Nephron (organoid): ENCODE data around the gene RSU1.

Experiments
- H3K27ac Mint-ChIP-seq, 3 experiments: 2 replicates each; pipeline ENCODE4 v1.8.0; 2020; ENCODE audit warnings: mixed read lengths in 3 of 3, mild to moderate bottlenecking in 2 of 3, moderate library complexity in 1 of 3
- H3K27me3 Mint-ChIP-seq: 2 replicates; pipeline ENCODE4 v1.8.0; 2021; ENCODE audit warnings: low read depth, mild to moderate bottlenecking, moderate library complexity, mixed read lengths
- H3K36me3 Mint-ChIP-seq: 2 replicates; pipeline ENCODE4 v1.8.0; 2020; ENCODE audit warnings: low read depth, mixed read lengths
- H3K4me1 Mint-ChIP-seq: 2 replicates; pipeline ENCODE4 v1.8.0; 2020; ENCODE audit warnings: mixed read lengths
- H3K4me3 Mint-ChIP-seq, 3 experiments: 2 replicates each; pipeline ENCODE4 v1.8.0; 2020; ENCODE audit warnings: mild to moderate bottlenecking in 3 of 3, mixed read lengths in 3 of 3, moderate library complexity in 2 of 3
- H3K9me3 Mint-ChIP-seq: 2 replicates; pipeline ENCODE4 v1.8.0; 2020; ENCODE audit warnings: mixed read lengths
- TF ChIP-seq, protein P1 (sequence below), 3 experiments: fragments of 200-600 bp; sonication (generic); IDR thresholded peaks; one replicate each; pipeline ENCODE4 v1.5.0; 2021; ENCODE audit warnings: antibody characterized with exemption in 3 of 3; ENCODE audit not compliant: unreplicated experiment in 3 of 3

Gene RSU1

DNA sequence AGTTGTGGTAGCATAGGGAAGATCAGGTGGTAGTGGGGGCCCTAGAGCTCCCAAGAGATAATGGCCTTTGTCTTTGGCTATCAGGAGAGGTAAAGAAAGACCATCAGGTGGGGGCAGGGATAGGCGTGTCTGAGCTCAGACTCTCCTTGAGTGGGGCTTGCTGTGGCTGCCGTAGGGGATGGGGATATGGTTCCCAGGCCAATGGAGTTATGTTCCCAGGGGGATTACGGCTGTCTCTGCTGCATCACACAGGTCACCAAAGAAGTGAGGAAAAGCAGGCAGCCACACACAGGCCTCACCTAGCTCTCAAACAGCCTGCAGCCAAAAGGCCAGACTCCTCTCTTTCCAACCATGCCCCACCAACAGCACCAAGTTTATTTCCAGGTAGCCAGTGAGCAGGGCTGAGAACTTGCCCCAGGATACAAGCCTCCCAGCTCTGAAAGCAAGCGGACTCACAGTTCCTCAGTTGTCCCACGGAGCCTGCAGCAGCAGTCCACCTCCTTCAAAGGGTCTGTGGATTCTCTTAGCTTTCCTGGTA is 257.9 kb downstream of the RSU1 start:
- Mint-ChIP-seq H3K27ac (no peak overlapping the region), H3K36me3 (no peaks in the 10 kb centered on the region), H3K4me3 (no peak overlapping the region), H3K27me3 (peaks cover 3% of the 10 kb centered on the region), H3K9me3 (no peaks in the 10 kb centered on the region), H3K4me1 (no peaks in the 10 kb centered on the region)
- TF ChIP-seq, protein P1, sequence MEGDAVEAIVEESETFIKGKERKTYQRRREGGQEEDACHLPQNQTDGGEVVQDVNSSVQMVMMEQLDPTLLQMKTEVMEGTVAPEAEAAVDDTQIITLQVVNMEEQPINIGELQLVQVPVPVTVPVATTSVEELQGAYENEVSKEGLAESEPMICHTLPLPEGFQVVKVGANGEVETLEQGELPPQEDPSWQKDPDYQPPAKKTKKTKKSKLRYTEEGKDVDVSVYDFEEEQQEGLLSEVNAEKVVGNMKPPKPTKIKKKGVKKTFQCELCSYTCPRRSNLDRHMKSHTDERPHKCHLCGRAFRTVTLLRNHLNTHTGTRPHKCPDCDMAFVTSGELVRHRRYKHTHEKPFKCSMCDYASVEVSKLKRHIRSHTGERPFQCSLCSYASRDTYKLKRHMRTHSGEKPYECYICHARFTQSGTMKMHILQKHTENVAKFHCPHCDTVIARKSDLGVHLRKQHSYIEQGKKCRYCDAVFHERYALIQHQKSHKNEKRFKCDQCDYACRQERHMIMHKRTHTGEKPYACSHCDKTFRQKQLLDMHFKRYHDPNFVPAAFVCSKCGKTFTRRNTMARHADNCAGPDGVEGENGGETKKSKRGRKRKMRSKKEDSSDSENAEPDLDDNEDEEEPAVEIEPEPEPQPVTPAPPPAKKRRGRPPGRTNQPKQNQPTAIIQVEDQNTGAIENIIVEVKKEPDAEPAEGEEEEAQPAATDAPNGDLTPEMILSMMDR (IDR thresholded peaks at IDR 0.05; ENCODE audit: unreplicated experiment in 3 of 3): no peak

DNA sequence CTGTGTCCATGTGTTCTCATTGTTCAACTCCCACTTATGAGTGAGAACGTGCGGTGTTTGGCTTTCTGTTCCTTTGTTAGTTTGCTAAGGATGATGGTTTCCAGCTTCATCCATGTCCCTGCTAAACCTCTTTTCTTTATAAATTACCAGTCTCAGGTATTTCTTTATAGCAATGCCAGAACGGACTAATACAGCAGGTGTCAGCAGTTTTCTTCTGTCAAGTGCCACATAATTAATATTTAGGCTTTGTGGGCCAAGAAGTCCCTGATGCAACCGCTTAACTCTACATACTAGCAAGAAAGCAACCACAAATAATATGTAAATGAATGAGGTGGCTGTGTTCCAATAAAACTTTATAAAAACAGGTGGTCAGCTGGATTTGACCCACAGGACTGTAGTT is 269.3 kb downstream of the RSU1 start:
- H3K9me3 Mint-ChIP-seq: peaks cover 3% of the 10 kb centered on the region
- peaks cover 7% of the 10 kb centered on the region for H3K27me3 Mint-ChIP-seq
- no peak overlapping the region for H3K27ac Mint-ChIP-seq
- no peak overlapping the region for H3K4me3 Mint-ChIP-seq
- no peaks in the 10 kb centered on the region for H3K36me3 Mint-ChIP-seq
- TF ChIP-seq, protein P1 (IDR thresholded peaks at IDR 0.05; ENCODE audit: unreplicated experiment in 3 of 3): no peak
- H3K4me1 Mint-ChIP-seq: no peaks in the 10 kb centered on the region

DNA sequence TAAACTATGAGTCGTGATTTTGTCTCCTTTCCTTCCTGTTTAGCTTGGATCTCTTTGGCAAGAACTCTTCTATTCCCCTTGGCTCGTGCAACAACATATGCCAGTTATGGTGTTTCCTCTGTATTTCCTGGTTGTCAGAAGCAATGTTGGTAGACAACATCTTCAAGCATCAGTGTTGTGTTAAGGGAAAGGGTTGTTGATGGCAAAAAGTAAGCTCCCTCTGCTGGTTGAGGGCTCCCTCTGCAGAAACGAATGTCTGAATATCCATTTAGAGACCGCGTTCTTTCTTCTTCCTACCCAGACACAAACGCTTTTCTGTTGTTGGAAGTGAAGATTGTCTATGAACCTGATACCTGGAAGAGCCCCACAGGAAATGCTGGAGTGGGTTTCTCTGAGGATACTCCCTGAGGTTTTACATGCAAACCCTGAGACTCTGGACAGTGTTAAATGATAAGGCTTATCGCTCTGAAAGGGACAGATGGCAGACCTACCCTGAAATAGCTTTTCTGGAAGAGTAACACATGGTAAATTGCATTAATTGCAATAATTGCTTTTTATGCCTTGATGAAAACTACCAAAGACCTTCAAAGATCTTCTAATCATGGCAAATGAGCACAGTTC is 272.0 kb downstream of the RSU1 start:
- Mint-ChIP-seq H3K9me3 (peaks cover 3% of the 10 kb centered on the region), H3K36me3 (no peaks in the 10 kb centered on the region), H3K27ac (no peak overlapping the region), H3K4me1 (no peaks in the 10 kb centered on the region), H3K4me3 (no peak overlapping the region), H3K27me3 (peaks cover 9% of the 10 kb centered on the region)
- TF ChIP-seq, protein P1 (IDR thresholded peaks at IDR 0.05; ENCODE audit: unreplicated experiment in 3 of 3): peak; percentile 51 to 69 (median 53)

DNA sequence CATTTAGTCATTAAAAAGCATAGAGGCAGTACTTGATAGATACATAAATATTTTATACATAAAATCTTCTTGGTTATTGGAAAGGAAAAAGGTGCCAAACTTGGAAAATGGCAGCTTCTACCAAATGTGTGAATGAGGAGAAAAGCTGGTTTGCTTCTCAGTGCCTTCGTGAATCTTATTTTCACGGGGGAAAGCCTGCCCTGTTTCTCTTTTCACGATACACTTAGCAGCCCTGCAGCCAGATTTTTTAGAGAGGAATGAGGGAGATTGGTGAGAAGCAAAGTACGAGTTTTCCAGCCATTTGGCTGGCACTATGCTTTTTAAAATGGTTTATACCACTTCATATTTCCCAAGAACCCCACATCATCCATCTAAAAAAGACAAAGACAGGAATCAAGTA is 272.6 kb downstream of the RSU1 start:
- TF ChIP-seq, protein P1 (IDR thresholded peaks at IDR 0.05; ENCODE audit: unreplicated experiment in 3 of 3): no peak

DNA sequence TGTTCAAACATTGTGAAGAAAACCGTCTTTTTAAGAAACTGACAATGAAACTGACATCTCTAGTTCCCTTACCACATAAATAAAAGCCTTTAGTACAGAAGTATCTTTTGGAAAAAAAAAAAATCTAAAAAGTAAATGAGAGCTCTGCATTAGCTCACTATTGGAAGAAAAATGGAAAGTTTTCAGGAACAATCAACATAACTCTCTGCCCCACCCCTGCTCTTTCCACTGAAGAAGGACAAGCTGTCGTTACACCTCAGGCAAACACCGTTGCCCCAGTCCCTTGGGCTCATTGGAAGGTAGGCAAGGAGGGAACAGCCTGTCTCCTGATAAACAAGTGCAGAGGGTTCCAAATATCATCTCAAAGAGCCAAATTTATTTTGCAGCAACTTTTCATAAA is 273.1 kb downstream of the RSU1 start:
- peaks cover 6% of the 10 kb centered on the region for H3K27me3 Mint-ChIP-seq
- peaks cover 3% of the 10 kb centered on the region for H3K9me3 Mint-ChIP-seq
- TF ChIP-seq, protein P1 (IDR thresholded peaks at IDR 0.05; ENCODE audit: unreplicated experiment in 3 of 3): no peak
- H3K27ac Mint-ChIP-seq: no peak overlapping the region
- no peak overlapping the region for H3K4me3 Mint-ChIP-seq
- no peaks in the 10 kb centered on the region for H3K4me1 Mint-ChIP-seq
- H3K36me3 Mint-ChIP-seq: no peaks in the 10 kb centered on the region

More for the DNA sequence above, 272.6 kb downstream of the RSU1 start:
- Mint-ChIP-seq H3K27me3 (peaks cover 9% of the 10 kb centered on the region), H3K4me3 (no peak overlapping the region), H3K9me3 (peaks cover 3% of the 10 kb centered on the region), H3K27ac (no peak overlapping the region), H3K36me3 (no peaks in the 10 kb centered on the region), H3K4me1 (no peaks in the 10 kb centered on the region)
